Osteoblast (primary cell): ENCODE results near the gene CD52. TPM values are rescaled to one million over a fixed set of nuclear protein-coding genes. Genes with fewer than 3 reads are reported as not detected.
A peak's percentile ranks its signal among the peaks of the same experiment; 100 is the strongest.

Experiments used
- DNase-seq: peaks from one replicate; pipeline ENCODE4 v3.0.0; 2011; ENCODE audit warnings: low spot score, mixed read lengths; ENCODE audit not compliant: insufficient read length; ENCODE audit errors: missing footprints
- H2AFZ ChIP-seq: 2 replicates; pipeline ENCODE4 v1.6.0; 2011; ENCODE audit warnings: mild to moderate bottlenecking, low read length
- H3K27ac ChIP-seq: 2 replicates; pipeline ENCODE4 v1.5.1; 2011; ENCODE audit warnings: mild to moderate bottlenecking, low read depth, low read length, moderate library complexity
- H3K27me3 ChIP-seq: 2 replicates; pipeline ENCODE4 v1.6.0; 2012; ENCODE audit warnings: mild to moderate bottlenecking, control low read depth, inconsistent platforms, low read length, moderate library complexity; ENCODE audit not compliant: insufficient read depth
- H3K36me3 ChIP-seq: 2 replicates; pipeline ENCODE4 v1.5.1; 2011; ENCODE audit warnings: mild to moderate bottlenecking, low read length, control low read depth, moderate library complexity; ENCODE audit not compliant: insufficient read depth
- H3K4me1 ChIP-seq: 2 replicates; pipeline ENCODE4 v1.5.1; 2011; ENCODE audit warnings: mild to moderate bottlenecking, low read length, control low read depth, moderate library complexity; ENCODE audit not compliant: insufficient read depth
- H3K4me2 ChIP-seq: 2 replicates; pipeline ENCODE4 v1.6.0; 2011; ENCODE audit warnings: mild to moderate bottlenecking, low read length; ENCODE audit not compliant: insufficient read depth
- H3K4me3 ChIP-seq: fragments of 200-600 bp; sonication (generic); 3 replicates; pipeline ENCODE4 v1.5.1; 2012; ENCODE audit warnings: mild to moderate bottlenecking, low read length, inconsistent platforms; ENCODE audit not compliant: insufficient read depth
- H3K79me2 ChIP-seq: 2 replicates; pipeline ENCODE4 v1.6.0; 2012; ENCODE audit warnings: mild to moderate bottlenecking, low read length, control low read depth, inconsistent platforms; ENCODE audit not compliant: insufficient read depth
- H3K9me3 ChIP-seq: 2 replicates; pipeline ENCODE4 v1.5.1; 2011; ENCODE audit warnings: low read depth, low read length, control low read depth
- H4K20me1 ChIP-seq: 2 replicates; pipeline ENCODE4 v1.6.0; 2012; ENCODE audit warnings: mild to moderate bottlenecking, low read length, control low read depth; ENCODE audit not compliant: insufficient read depth
- CTCF ChIP-seq: IDR thresholded peaks from 2 replicates; pipeline ENCODE4 v1.5.1; 2011; ENCODE audit warnings: mild to moderate bottlenecking, low read depth, low read length, moderate library complexity; ENCODE audit errors: extremely low read depth
- total RNA-seq: library from RNA; depleted of rRNA; stranded (reverse); fragments of >200 nt; gene quantifications from 2 replicates; pipeline ENCODE4 v1.2.3, GENCODE V29; 2012

CD52 gene
- total RNA-seq, 1 donor: not detected

DNA sequence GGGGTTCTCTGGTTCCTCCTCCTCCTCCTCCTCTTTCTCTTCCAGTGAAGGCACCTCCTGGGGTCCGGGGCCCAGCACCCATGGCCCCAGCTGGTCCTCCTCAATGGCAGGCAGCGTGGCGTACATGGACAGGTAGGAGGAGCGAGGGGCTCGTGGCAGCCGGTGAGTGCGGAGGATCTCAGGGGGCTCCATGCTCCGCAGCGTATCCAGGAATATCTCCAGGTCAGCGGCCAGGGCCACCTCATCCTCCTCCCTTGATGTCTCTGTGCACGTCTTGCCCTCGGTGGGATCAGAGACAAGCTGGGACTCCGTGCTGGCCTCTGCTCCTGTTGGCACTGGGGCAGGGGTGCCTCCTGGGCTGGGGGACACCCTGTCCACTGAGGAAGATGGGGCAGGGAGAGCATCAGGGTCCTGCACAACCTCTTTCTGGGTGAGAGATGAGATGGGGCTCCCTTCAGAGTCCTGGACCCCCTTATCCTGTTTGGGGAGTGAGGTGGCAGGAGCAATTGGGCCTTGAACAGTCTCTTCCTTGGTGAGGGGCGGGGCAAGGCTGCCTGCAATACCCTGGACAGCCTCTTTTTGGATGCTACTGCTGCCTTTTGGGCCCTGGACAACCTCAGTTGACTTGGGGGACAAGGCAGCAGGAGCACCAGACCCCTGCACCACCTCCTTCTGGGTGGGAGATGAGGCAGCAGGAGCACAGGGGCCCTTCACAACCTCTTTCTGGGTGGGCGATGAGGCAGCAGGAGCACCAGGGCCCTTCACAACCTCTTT is 26.6 kb downstream of the CD52 start:
- Histone ChIP-seq H3K4me1 (peaks cover 3% of the 10 kb centered on the region), H3K4me3 (no peak overlapping the region), H3K27me3 (peaks cover 3% of the 10 kb centered on the region), H3K36me3 (no peaks in the 10 kb centered on the region), H3K9me3 (no peaks in the 10 kb centered on the region), H2AFZ (no peak overlapping the region), H3K4me2 (no peak overlapping the region), H4K20me1 (no peaks in the 10 kb centered on the region), H3K79me2 (no peaks in the 10 kb centered on the region), H3K27ac (no peak overlapping the region)
- no peak for TF ChIP-seq CTCF
- DNase-seq: peak; percentile 62

GRCh38 chr1:26345718-26346117 is 28.0 kb downstream of the CD52 start:
- Histone ChIP-seq H3K27ac (no peak overlapping the region), H3K79me2 (no peaks in the 10 kb centered on the region), H3K4me2 (no peak overlapping the region), H3K36me3 (no peaks in the 10 kb centered on the region), H4K20me1 (no peaks in the 10 kb centered on the region), H3K4me1 (peaks cover 7% of the 10 kb centered on the region), H3K4me3 (no peak overlapping the region), H2AFZ (no peak overlapping the region), H3K9me3 (no peaks in the 10 kb centered on the region), H3K27me3 (peaks cover 3% of the 10 kb centered on the region)
- no peak for DNase-seq
- TF ChIP-seq CTCF: no peak

DNA sequence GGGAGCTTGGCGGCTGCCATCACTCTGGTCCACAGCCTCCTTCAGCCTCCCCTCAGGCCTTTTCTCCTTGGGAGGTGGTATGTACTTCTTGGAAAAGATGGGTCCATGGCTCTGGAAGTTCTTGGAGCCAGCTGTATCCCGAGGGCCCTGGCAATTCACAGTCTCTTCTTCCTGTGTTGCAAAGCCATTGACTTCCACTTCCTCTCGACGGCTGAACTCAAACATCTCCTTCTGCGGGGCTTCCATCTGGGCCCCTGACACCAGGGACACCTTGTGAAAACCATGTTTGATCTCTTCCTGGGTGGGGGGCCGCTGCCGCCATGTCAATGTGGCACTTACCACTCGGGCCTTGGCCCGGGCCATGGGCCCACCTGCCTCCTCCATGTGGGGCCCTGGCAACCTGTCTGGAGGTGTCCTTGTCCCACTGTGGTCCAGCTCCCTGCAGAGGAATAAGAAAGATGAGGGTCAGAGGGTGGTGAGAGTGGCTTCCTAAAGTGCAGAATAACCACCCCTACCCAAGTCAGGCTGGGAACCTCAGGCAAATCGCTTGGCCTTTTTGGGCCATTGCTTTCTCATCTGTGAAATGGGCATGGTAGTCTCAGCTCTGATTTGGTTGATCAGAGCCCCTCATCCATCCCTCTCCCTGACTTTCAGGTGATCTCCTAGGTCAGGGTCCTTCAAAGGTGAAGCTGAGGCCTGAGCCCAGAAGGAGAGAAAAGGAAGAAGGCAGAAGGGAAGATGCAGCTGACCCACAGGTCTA is 28.7 kb downstream of the CD52 start:
- Histone ChIP-seq H3K27ac (no peak overlapping the region), H3K4me3 (no peak overlapping the region), H2AFZ (no peak overlapping the region), H3K36me3 (no peaks in the 10 kb centered on the region), H3K9me3 (no peaks in the 10 kb centered on the region), H3K27me3 (peaks cover 3% of the 10 kb centered on the region), H3K79me2 (no peaks in the 10 kb centered on the region), H4K20me1 (no peaks in the 10 kb centered on the region), H3K4me1 (peaks cover 14% of the 10 kb centered on the region), H3K4me2 (no peak overlapping the region)
- TF ChIP-seq CTCF: no peak
- no peak for DNase-seq
